HS-5 (cell line): Measurements from ENCODE around the gene TMEM260.
"Not testable (repeated sequence)": the region's sequence is repeated elsewhere in the genome, so short reads cannot be mapped to it uniquely, and the experiment has no call there.

Experiments
- DNase-seq: peaks from one replicate; pipeline ENCODE4 v3.0.0-alpha.2; 2012; ENCODE audit warnings: low read depth

TMEM260 gene

GRCh38 chr14:56676042-56676441 is 96.4 kb downstream of the TMEM260 start:
- DNase-seq, result no peak

- DNase-seq, result no peak
Measured at GRCh38 chr14:56678838-56679237, 99.2 kb downstream of the TMEM260 start.

- DNase-seq, result no peak
Measured at GRCh38 chr14:56686416-56686815, 106.8 kb downstream of the TMEM260 start.

- DNase-seq, result no peak
Measured at GRCh38 chr14:56687123-56687522, 107.5 kb downstream of the TMEM260 start.

- DNase-seq, result no peak
Measured at GRCh38 chr14:56694609-56695008, 115.0 kb downstream of the TMEM260 start.

- not testable (repeated sequence) for DNase-seq
Measured at GRCh38 chr14:56695216-56695615, 115.6 kb downstream of the TMEM260 start.
